Naive thymus-derived CD4-positive, alpha-beta T cell (primary cell): ENCODE results near the gene ERGIC1. TPM values are rescaled to one million over a fixed set of nuclear protein-coding genes. Genes with fewer than 3 reads are reported as not detected.

ENCODE experiments used
- ATAC-seq: fragments of 150-1000 bp; cut with Tn5 transposase; 2 replicates; pipeline ENCODE4 v1.10.0; 2021; ENCODE audit warnings: mild to moderate bottlenecking, moderate library complexity
- CTCF ChIA-PET: fragments of 350-600 bp; sonication (Branson Sonifier 250); formaldehyde crosslinking; loops from one replicate; lab custom pipeline; 2021; ENCODE audit warnings: antibody characterized with exemption; lab: Charles Lee
- POLR2A ChIA-PET: fragments of 350-600 bp; sonication (Branson Sonifier 250); formaldehyde crosslinking; loops from one replicate; lab custom pipeline; 2021; ENCODE audit warnings: antibody characterized with exemption, inconsistent platforms; lab: Charles Lee
- DNase-seq, 9 donors: peaks; one replicate each; pipeline versions ENCODE4 v3.0.0 to v3.0.0-alpha.2; 2020 to 2022; ENCODE audit warnings: mixed read lengths in 1 of 9
- H3K27ac ChIP-seq: one replicate; pipeline ENCODE4 v1.7.0; 2013; ENCODE audit warnings: mild to moderate bottlenecking, low read depth, low read length, moderate library complexity
- H3K27me3 ChIP-seq, 2 donors: one replicate each; pipeline ENCODE4 v1.7.0; 2013; ENCODE audit warnings: low read length in 2 of 2, mild to moderate bottlenecking in 2 of 2, moderate library complexity in 2 of 2; ENCODE audit not compliant: control insufficient read depth in 2 of 2, insufficient read depth in 2 of 2
- H3K36me3 ChIP-seq, 3 experiments: 1 replicate in 2 of 3; 2 replicates in 1 of 3; pipeline ENCODE4 v1.7.0; 2013; ENCODE audit warnings: low read length in 3 of 3, mild to moderate bottlenecking in 3 of 3, moderate library complexity in 1 of 3; ENCODE audit not compliant: insufficient read depth in 3 of 3, control insufficient read depth in 2 of 3
- H3K4me1 ChIP-seq, 2 donors: one replicate each; pipeline ENCODE4 v1.7.0; 2013; ENCODE audit warnings: low read length in 2 of 2, mild to moderate bottlenecking in 2 of 2, moderate library complexity in 1 of 2; ENCODE audit not compliant: control insufficient read depth in 2 of 2, insufficient read depth in 2 of 2
- H3K4me3 ChIP-seq: 2 replicates; pipeline ENCODE4 v1.7.0; 2013; ENCODE audit warnings: mild to moderate bottlenecking, low read length
- H3K9me3 ChIP-seq, 3 experiments: 1 replicate in 2 of 3; 2 replicates in 1 of 3; pipeline ENCODE4 v1.7.0; 2013; ENCODE audit warnings: low read length in 3 of 3; ENCODE audit not compliant: control insufficient read depth in 2 of 3
- H3K27ac Mint-ChIP-seq, 9 donors: one replicate each; pipeline ENCODE4 v1.8.0; 2020 to 2022; ENCODE audit warnings: mixed read lengths in 9 of 9, mild to moderate bottlenecking in 8 of 9, moderate library complexity in 5 of 9, inconsistent platforms in 2 of 9
- H3K27me3 Mint-ChIP-seq, 5 donors: one replicate each; pipeline ENCODE4 v1.8.0; 2021 to 2022; ENCODE audit warnings: mixed read lengths in 5 of 5, mild to moderate bottlenecking in 1 of 5
- H3K36me3 Mint-ChIP-seq, 5 donors: one replicate each; pipeline ENCODE4 v1.8.0; 2020 to 2022; ENCODE audit warnings: mixed read lengths in 5 of 5, mild to moderate bottlenecking in 3 of 5, inconsistent platforms in 1 of 5
- H3K4me1 Mint-ChIP-seq, 7 donors: one replicate each; pipeline ENCODE4 v1.8.0; 2020 to 2022; ENCODE audit warnings: mixed read lengths in 7 of 7, mild to moderate bottlenecking in 3 of 7, inconsistent platforms in 1 of 7
- H3K4me3 Mint-ChIP-seq, 10 donors: one replicate each; pipeline ENCODE4 v1.8.0; 2020 to 2022; ENCODE audit warnings: mild to moderate bottlenecking in 10 of 10, mixed read lengths in 10 of 10, moderate library complexity in 6 of 10, inconsistent platforms in 2 of 10
- H3K9me3 Mint-ChIP-seq, 11 donors: one replicate each; pipeline ENCODE4 v1.8.0; 2020 to 2022; ENCODE audit warnings: mixed read lengths in 11 of 11, mild to moderate bottlenecking in 4 of 11, inconsistent platforms in 1 of 11, moderate library complexity in 1 of 11
- intact Hi-C, 2 donors: fragments of 100-400 bp; cut with micrococcal nuclease; formaldehyde crosslinking; loops; one replicate each; pipeline ENCODE4 v1.15.1; 2023
- polyA plus RNA-seq, 2 donors: library from polyadenylated mRNA; unstranded; fragments of 300-500 nt; fragmentation: Illumina TruSeq; gene quantifications; one replicate each; pipeline ENCODE4 v1.2.3, GENCODE V29; 2021
- total RNA-seq, 6 experiments: library from RNA in 5 of 6; stranded (reverse) in 5 of 6; gene quantifications; 1 replicate in 5 of 6; 2 replicates in 1 of 6; pipeline ENCODE4 v1.2.3 and lab custom pipeline; 2021 to 2026

Gene ERGIC1
- total and polyA plus RNA-seq, 7 experiments from 2014 or later, result 18.3 to 71.3 (median 50.0) TPM

- DNase-seq (no peak), ATAC-seq (no peak)
- ChIA-PET POLR2A (no interaction called here), CTCF (no interaction called here)
- H3K27ac Mint-ChIP-seq, result no peak overlapping the region
- H3K27me3 Mint-ChIP-seq, result no peaks in the 10 kb centered on the region
- no peak overlapping the region for H3K4me3 ChIP-seq
- peaks cover 4 to 16% (median 9%) of the 10 kb centered on the region in 5 donors for H3K36me3 Mint-ChIP-seq
- H3K9me3 Mint-ChIP-seq, result peaks cover 2 to 25% (median 14%) of the 10 kb centered on the region in 11 donors
- H3K27ac ChIP-seq, result no peak overlapping the region
- no peak overlapping the region for H3K4me3 Mint-ChIP-seq
- H3K9me3 ChIP-seq, result peaks cover 0 to 11% (median 0%) of the 10 kb centered on the region in 3 experiments
- intact Hi-C loops, result no loop called here
- peaks cover 0 to 5% (median 0%) of the 10 kb centered on the region in 7 donors for H3K4me1 Mint-ChIP-seq
- H3K36me3 ChIP-seq, result no peaks in the 10 kb centered on the region
- no peaks in the 10 kb centered on the region for H3K27me3 ChIP-seq
- H3K4me1 ChIP-seq, result no peaks in the 10 kb centered on the region
Measured at GRCh38 chr5:172825610-172826204, 8.3 kb upstream of the ERGIC1 start.

GRCh38 chr5:172827841-172828240 lies 6.2 kb upstream of the ERGIC1 start:
- Histone ChIP-seq H3K27ac (no peak overlapping the region), H3K4me1 (no peaks in the 10 kb centered on the region), H3K36me3 (no peaks in the 10 kb centered on the region), H3K9me3 (peaks cover 0 to 11% (median 0%) of the 10 kb centered on the region in 3 experiments), H3K27me3 (no peaks in the 10 kb centered on the region), H3K4me3 (no peak overlapping the region)
- intact Hi-C loops, result no loop called here
- no peaks in the 10 kb centered on the region for H3K27me3 Mint-ChIP-seq
- no peak for ATAC-seq
- CTCF ChIA-PET, result no interaction called here
- H3K36me3 Mint-ChIP-seq, result peaks cover 4 to 16% (median 9%) of the 10 kb centered on the region in 5 donors
- POLR2A ChIA-PET, result no interaction called here
- no peak overlapping the region for H3K27ac Mint-ChIP-seq
- H3K4me1 Mint-ChIP-seq, result peaks cover 0 to 5% (median 0%) of the 10 kb centered on the region in 7 donors
- DNase-seq, result no peak
- H3K4me3 Mint-ChIP-seq, result no peak overlapping the region
- peaks cover 2 to 25% (median 14%) of the 10 kb centered on the region in 11 donors for H3K9me3 Mint-ChIP-seq

- DNase-seq (no peak), ATAC-seq (no peak)
- H3K4me3 Mint-ChIP-seq, result no peak overlapping the region
- Histone ChIP-seq H3K36me3 (no peaks in the 10 kb centered on the region), H3K9me3 (peaks cover 0 to 11% (median 0%) of the 10 kb centered on the region in 3 experiments), H3K27me3 (no peaks in the 10 kb centered on the region), H3K4me1 (peaks cover 0 to 5% of the 10 kb centered on the region in 2 donors), H3K27ac (no peak overlapping the region), H3K4me3 (no peak overlapping the region)
- peaks cover 0 to 12% (median 5%) of the 10 kb centered on the region in 7 donors for H3K4me1 Mint-ChIP-seq
- H3K9me3 Mint-ChIP-seq, result peaks cover 2 to 25% (median 14%) of the 10 kb centered on the region in 11 donors
- peak overlapping the region in 3 of 9 donors; percentile 6 to 21 (median 15) for H3K27ac Mint-ChIP-seq
- no peaks in the 10 kb centered on the region for H3K27me3 Mint-ChIP-seq
- peaks cover 4 to 16% (median 9%) of the 10 kb centered on the region in 5 donors for H3K36me3 Mint-ChIP-seq
- ChIA-PET POLR2A (no interaction called here), CTCF (interaction anchor here (0.7 to 1.9 kb wide), 2 partner anchors 57 to 58 kb away, joined by 3 to 5 read pairs; partner anchors contain the start of gene DUSP1)
- intact Hi-C loops, result no loop called here
Measured at GRCh38 chr5:172828911-172829431, 5.1 kb upstream of the ERGIC1 start.

GRCh38 chr5:172830275-172830799 lies 3.7 kb upstream of the ERGIC1 start:
- peaks cover 3 to 15% (median 9%) of the 10 kb centered on the region in 7 donors for H3K4me1 Mint-ChIP-seq
- Histone ChIP-seq H3K4me3 (no peak overlapping the region), H3K36me3 (no peaks in the 10 kb centered on the region), H3K9me3 (peaks cover 0 to 10% (median 0%) of the 10 kb centered on the region in 3 experiments), H3K4me1 (peaks cover 6 to 7% of the 10 kb centered on the region in 2 donors), H3K27ac (no peak overlapping the region), H3K27me3 (no peaks in the 10 kb centered on the region)
- H3K9me3 Mint-ChIP-seq, result peaks cover 2 to 19% (median 12%) of the 10 kb centered on the region in 11 donors
- CTCF ChIA-PET, result interaction anchor here (1.9 kb wide), 1 partner anchor 58 kb away, joined by 5 read pairs; no protein-coding TSS in a partner anchor
- ATAC-seq, result no peak
- H3K27me3 Mint-ChIP-seq, result no peaks in the 10 kb centered on the region
- peak overlapping the region in 3 of 9 donors; percentile 33 to 66 (median 36) for H3K27ac Mint-ChIP-seq
- POLR2A ChIA-PET, result no interaction called here
- peaks cover 1 to 13% (median 6%) of the 10 kb centered on the region in 5 donors for H3K36me3 Mint-ChIP-seq
- peak overlapping the region in 1 of 10 donors; percentile 13 for H3K4me3 Mint-ChIP-seq
- DNase-seq, result no peak
- intact Hi-C loops, result loop anchor here in 1 of 2 donors (10.0 kb wide), 1 partner anchor 224 kb away; the partner anchor contains the start of gene CREBRF

GRCh38 chr5:172830876-172831662 lies 3.0 kb upstream of the ERGIC1 start:
- H3K4me1 Mint-ChIP-seq, result peaks cover 9 to 23% (median 16%) of the 10 kb centered on the region in 7 donors
- H3K9me3 Mint-ChIP-seq, result peaks cover 0 to 12% (median 5%) of the 10 kb centered on the region in 11 donors
- DNase-seq (no peak), ATAC-seq (peak; percentile 52)
- H3K27ac Mint-ChIP-seq, result peak overlapping the region in 3 of 9 donors; percentile 45 to 60 (median 49)
- Histone ChIP-seq H3K36me3 (no peaks in the 10 kb centered on the region), H3K4me1 (peaks cover 11 to 13% of the 10 kb centered on the region in 2 donors), H3K27ac (no peak overlapping the region), H3K9me3 (peaks cover 0 to 4% (median 0%) of the 10 kb centered on the region in 3 experiments), H3K4me3 (no peak overlapping the region), H3K27me3 (no peaks in the 10 kb centered on the region)
- H3K36me3 Mint-ChIP-seq, result peaks cover 0 to 7% (median 4%) of the 10 kb centered on the region in 5 donors
- ChIA-PET POLR2A (interaction anchor here (0.5 to 0.9 kb wide), 3 partner anchors 51 to 59 kb away, joined by 3 to 6 read pairs (median 5); no protein-coding TSS in a partner anchor), CTCF (interaction anchor here (1.9 kb wide), 1 partner anchor 59 kb away, joined by 5 read pairs; no protein-coding TSS in a partner anchor)
- peak overlapping the region in 1 of 10 donors; percentile 13 for H3K4me3 Mint-ChIP-seq
- intact Hi-C loops, result loop anchor here in 1 of 2 donors (10.0 kb wide), 1 partner anchor 224 kb away; the partner anchor contains the start of gene CREBRF
- no peaks in the 10 kb centered on the region for H3K27me3 Mint-ChIP-seq
